NCI-H1417 treated with DMSO at 0.1 percent for 48 hours (cell line): ENCODE results near the gene ADAMTS15.

Experiments used
- DNase-seq: peaks from one replicate; lab custom pipeline; 2025; lab: John Stamatoyannopoulos, UW

ADAMTS15 gene

GRCh38 chr11:130514851-130515250 lies 66.4 kb downstream of the ADAMTS15 start:
- no peak for DNase-seq

GRCh38 chr11:130515829-130516553 lies 67.5 kb downstream of the ADAMTS15 start:
- DNase-seq: no peak

GRCh38 chr11:130516554-130517505 lies 68.4 kb downstream of the ADAMTS15 start:
- DNase-seq: no peak

- no peak for DNase-seq
These were observed 69.8 kb downstream of the ADAMTS15 start for GRCh38 chr11:130518164-130518680.

GRCh38 chr11:130519128-130519932 lies 70.9 kb downstream of the ADAMTS15 start:
- no peak for DNase-seq

- DNase-seq: no peak
These were observed 71.8 kb downstream of the ADAMTS15 start for GRCh38 chr11:130520271-130520671.

- DNase-seq: no peak
These were observed 74.0 kb downstream of the ADAMTS15 start for GRCh38 chr11:130522284-130522961.

GRCh38 chr11:130523166-130523565 lies 74.7 kb downstream of the ADAMTS15 start:
- DNase-seq: no peak

GRCh38 chr11:130523609-130524008 lies 75.2 kb downstream of the ADAMTS15 start:
- DNase-seq: no peak

GRCh38 chr11:130524132-130524790 lies 75.8 kb downstream of the ADAMTS15 start:
- no peak for DNase-seq

- DNase-seq: no peak
These were observed 76.9 kb downstream of the ADAMTS15 start for GRCh38 chr11:130525307-130525706.
